HG03460 (cell line): ENCODE results near the gene RBM28.
"Not testable (repeated sequence)": the region's sequence is repeated elsewhere in the genome, so short reads cannot be mapped to it uniquely, and the experiment has no call there.

Experiments
- ATAC-seq: cut with Tn5 transposase; IDR thresholded peaks from one replicate; pipeline ENCODE4 v1.9.1; 2021; ENCODE audit not compliant: unreplicated experiment

The RBM28 gene

GRCh38 chr7:128349466-128349825, 5.7 kb upstream of the RBM28 start:
- no peak for ATAC-seq

GRCh38 chr7:128347647-128348097, 4.0 kb upstream of the RBM28 start:
- ATAC-seq: no peak

GRCh38 chr7:128344431-128344774, 695 bp upstream of the RBM28 start:
- ATAC-seq: no peak

GRCh38 chr7:128341733-128342132, 2.0 kb downstream of the RBM28 start:
- no peak for ATAC-seq

- no peak for ATAC-seq
Measured at GRCh38 chr7:128335730-128336129, 8.0 kb downstream of the RBM28 start.

- ATAC-seq: no peak
Measured at GRCh38 chr7:128324368-128324680, 19.4 kb downstream of the RBM28 start.

GRCh38 chr7:128323459-128324367, 20.0 kb downstream of the RBM28 start:
- ATAC-seq: no peak

- ATAC-seq: no peak
Measured at GRCh38 chr7:128323040-128323439, 20.7 kb downstream of the RBM28 start.

GRCh38 chr7:128322040-128322643, 21.6 kb downstream of the RBM28 start:
- ATAC-seq: no peak

- no peak for ATAC-seq
Measured at GRCh38 chr7:128321044-128321422, 22.7 kb downstream of the RBM28 start.

- ATAC-seq: no peak
Measured at GRCh38 chr7:128318691-128319090, 25.0 kb downstream of the RBM28 start.

- ATAC-seq: no peak
Measured at GRCh38 chr7:128311013-128311412, 32.7 kb downstream of the RBM28 start.

GRCh38 chr7:128310499-128310898, 33.2 kb downstream of the RBM28 start:
- ATAC-seq: no peak

- no peak for ATAC-seq
Measured at GRCh38 chr7:128309976-128310375, 33.7 kb downstream of the RBM28 start.

GRCh38 chr7:128309124-128309523, 34.6 kb downstream of the RBM28 start:
- no peak for ATAC-seq

GRCh38 chr7:128307061-128307460, 36.6 kb downstream of the RBM28 start:
- ATAC-seq: no peak

GRCh38 chr7:128304212-128304611, 39.5 kb downstream of the RBM28 start:
- no peak for ATAC-seq

GRCh38 chr7:128303643-128304042, 40.1 kb downstream of the RBM28 start:
- no peak for ATAC-seq

- ATAC-seq: no peak
Measured at GRCh38 chr7:128303133-128303532, 40.6 kb downstream of the RBM28 start.

GRCh38 chr7:128302139-128302538, 41.6 kb downstream of the RBM28 start:
- ATAC-seq: no peak

GRCh38 chr7:128299109-128299607, 44.5 kb downstream of the RBM28 start:
- no peak for ATAC-seq

GRCh38 chr7:128298004-128298403, 45.7 kb downstream of the RBM28 start:
- not testable (repeated sequence) for ATAC-seq

GRCh38 chr7:128287556-128287955, 56.2 kb downstream of the RBM28 start:
- no peak for ATAC-seq
